OCI-LY3 (cell line): ENCODE results near the gene PLXNA3.

Source experiments
- EZH2phosphoT487 ChIP-seq: fragments of 200-600 bp; shearing (Covaris generic); IDR thresholded peaks from 2 replicates; pipeline ENCODE4 v1.6.1; 2018; ENCODE audit warnings: antibody characterized with exemption, mixed run types, low read depth
- TF ChIP-seq, protein P1 (sequence below): fragments of 200-600, 300-600 bp; sonication (generic); IDR thresholded peaks from 2 replicates; pipeline ENCODE4 v1.5.1; 2014; ENCODE audit warnings: antibody characterized with exemption, low read length, low read depth

DNA sequence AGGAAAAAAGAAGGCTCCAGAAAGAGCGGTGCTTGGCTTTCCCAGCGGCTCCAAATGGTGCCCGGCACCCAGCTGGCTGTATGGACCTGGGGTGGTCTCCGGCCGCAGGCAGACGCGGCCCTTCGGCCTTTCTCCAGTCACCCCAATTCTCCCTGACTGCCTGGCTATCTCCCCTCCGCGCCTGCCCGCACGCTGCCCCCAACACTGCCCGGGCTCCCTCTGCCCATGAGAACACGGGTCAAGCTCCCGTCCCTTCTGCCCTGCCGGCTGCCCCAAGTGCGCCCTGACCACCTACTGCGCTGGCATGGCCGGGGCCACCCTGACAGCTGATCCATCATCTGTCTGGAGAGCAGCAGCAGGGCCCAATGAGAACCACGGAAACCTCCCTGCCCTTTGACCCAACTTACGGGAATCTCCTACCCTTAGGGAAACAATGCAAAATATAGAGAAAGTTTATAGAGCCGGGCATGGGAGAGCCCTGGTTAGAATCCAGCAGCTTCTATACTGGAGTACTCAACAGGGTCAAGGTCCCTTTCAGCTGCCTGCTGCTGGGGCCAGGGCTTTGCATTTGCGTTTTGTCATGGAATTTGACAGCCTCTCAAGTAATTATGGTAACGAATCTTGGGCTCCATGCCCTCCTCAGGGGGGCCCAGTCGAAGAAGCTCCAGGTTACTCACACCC lies 59.2 kb downstream of the PLXNA3 start:
- TF ChIP-seq, protein P1, sequence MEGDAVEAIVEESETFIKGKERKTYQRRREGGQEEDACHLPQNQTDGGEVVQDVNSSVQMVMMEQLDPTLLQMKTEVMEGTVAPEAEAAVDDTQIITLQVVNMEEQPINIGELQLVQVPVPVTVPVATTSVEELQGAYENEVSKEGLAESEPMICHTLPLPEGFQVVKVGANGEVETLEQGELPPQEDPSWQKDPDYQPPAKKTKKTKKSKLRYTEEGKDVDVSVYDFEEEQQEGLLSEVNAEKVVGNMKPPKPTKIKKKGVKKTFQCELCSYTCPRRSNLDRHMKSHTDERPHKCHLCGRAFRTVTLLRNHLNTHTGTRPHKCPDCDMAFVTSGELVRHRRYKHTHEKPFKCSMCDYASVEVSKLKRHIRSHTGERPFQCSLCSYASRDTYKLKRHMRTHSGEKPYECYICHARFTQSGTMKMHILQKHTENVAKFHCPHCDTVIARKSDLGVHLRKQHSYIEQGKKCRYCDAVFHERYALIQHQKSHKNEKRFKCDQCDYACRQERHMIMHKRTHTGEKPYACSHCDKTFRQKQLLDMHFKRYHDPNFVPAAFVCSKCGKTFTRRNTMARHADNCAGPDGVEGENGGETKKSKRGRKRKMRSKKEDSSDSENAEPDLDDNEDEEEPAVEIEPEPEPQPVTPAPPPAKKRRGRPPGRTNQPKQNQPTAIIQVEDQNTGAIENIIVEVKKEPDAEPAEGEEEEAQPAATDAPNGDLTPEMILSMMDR = no peak
- TF ChIP-seq EZH2phosphoT487 = no peak
